Measurements from ENCODE around the gene EML6.

- TF ChIP-seq CTCF (IDR thresholded peaks at IDR 0.05 in 4 of 5, conservative IDR thresholded peaks at IDR 0.05 in 1 of 5) = no peak
- no peak for TF ChIP-seq POLR2A (IDR thresholded peaks at IDR 0.05)
Measured at GRCh38 chr2:54691445-54692135, 31.9 kb upstream of the EML6 start.

All from gastrocnemius medialis (tissue), 4 donors.